ENCODE data around the gene STARD3. TPM values are rescaled to one million over a fixed set of nuclear protein-coding genes. Genes with fewer than 3 reads are reported as not detected.
A peak's percentile ranks its signal among the peaks of the same experiment; 100 is the strongest.

STARD3 gene
- total and polyA plus RNA-seq, 2 of the 13 experiments (the other 11 are each of a cell fraction or from before 2014, with no cell fraction given): 34.6 to 100 TPM

- TF ChIP-seq ZFY (CRISPR knock-in tag; IDR thresholded peaks at IDR 0.05): peak; percentile 80
- TF ChIP-seq CCDC6 (CRISPR knock-in tag; IDR thresholded peaks at IDR 0.05): no peak
- TF ChIP-seq, protein P1, sequence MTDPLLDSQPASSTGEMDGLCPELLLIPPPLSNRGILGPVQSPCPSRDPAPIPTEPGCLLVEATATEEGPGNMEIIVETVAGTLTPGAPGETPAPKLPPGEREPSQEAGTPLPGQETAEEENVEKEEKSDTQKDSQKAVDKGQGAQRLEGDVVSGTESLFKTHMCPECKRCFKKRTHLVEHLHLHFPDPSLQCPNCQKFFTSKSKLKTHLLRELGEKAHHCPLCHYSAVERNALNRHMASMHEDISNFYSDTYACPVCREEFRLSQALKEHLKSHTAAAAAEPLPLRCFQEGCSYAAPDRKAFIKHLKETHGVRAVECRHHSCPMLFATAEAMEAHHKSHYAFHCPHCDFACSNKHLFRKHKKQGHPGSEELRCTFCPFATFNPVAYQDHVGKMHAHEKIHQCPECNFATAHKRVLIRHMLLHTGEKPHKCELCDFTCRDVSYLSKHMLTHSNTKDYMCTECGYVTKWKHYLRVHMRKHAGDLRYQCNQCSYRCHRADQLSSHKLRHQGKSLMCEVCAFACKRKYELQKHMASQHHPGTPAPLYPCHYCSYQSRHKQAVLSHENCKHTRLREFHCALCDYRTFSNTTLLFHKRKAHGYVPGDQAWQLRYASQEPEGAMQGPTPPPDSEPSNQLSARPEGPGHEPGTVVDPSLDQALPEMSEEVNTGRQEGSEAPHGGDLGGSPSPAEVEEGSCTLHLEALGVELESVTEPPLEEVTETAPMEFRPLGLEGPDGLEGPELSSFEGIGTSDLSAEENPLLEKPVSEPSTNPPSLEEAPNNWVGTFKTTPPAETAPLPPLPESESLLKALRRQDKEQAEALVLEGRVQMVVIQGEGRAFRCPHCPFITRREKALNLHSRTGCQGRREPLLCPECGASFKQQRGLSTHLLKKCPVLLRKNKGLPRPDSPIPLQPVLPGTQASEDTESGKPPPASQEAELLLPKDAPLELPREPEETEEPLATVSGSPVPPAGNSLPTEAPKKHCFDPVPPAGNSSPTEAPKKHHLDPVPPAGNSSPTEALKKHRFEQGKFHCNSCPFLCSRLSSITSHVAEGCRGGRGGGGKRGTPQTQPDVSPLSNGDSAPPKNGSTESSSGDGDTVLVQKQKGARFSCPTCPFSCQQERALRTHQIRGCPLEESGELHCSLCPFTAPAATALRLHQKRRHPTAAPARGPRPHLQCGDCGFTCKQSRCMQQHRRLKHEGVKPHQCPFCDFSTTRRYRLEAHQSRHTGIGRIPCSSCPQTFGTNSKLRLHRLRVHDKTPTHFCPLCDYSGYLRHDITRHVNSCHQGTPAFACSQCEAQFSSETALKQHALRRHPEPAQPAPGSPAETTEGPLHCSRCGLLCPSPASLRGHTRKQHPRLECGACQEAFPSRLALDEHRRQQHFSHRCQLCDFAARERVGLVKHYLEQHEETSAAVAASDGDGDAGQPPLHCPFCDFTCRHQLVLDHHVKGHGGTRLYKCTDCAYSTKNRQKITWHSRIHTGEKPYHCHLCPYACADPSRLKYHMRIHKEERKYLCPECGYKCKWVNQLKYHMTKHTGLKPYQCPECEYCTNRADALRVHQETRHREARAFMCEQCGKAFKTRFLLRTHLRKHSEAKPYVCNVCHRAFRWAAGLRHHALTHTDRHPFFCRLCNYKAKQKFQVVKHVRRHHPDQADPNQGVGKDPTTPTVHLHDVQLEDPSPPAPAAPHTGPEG (CRISPR knock-in tag; IDR thresholded peaks at IDR 0.05): 0 out of 2 replicates have a peak, but pooled peaks have one; percentile 32
- peak; percentile 95; the same call in 1 of the 2 replicates for TF ChIP-seq GLI4 (CRISPR knock-in tag; IDR thresholded peaks at IDR 0.05; ENCODE audit: borderline replicate concordance)
- TF ChIP-seq ZBTB4 (CRISPR knock-in tag; IDR thresholded peaks at IDR 0.05; ENCODE audit: borderline replicate concordance): peak; percentile 35; the same call in 1 of the 2 replicates
- no peak for TF ChIP-seq SNRNP70 (IDR thresholded peaks at IDR 0.05; ENCODE audit: low read depth, low read length)
- peak in 1 of 2 experiments; percentile 51; a peak in 1 of 4 replicates for TF ChIP-seq KLF16 (CRISPR knock-in tag; IDR thresholded peaks at IDR 0.05)
- TF ChIP-seq HNRNPUL1 (IDR thresholded peaks at IDR 0.05; ENCODE audit: low read depth, low read length): no peak
- TF ChIP-seq MAX (IDR thresholded peaks at IDR 0.05): peak; percentile 72
- peak; percentile 81; the same call in 1 of the 2 replicates for TF ChIP-seq KDM5B (CRISPR knock-in tag; IDR thresholded peaks at IDR 0.05; ENCODE audit: borderline replicate concordance)
- peak; percentile 91 for TF ChIP-seq ZSCAN21 (CRISPR knock-in tag; IDR thresholded peaks at IDR 0.05; ENCODE audit: borderline replicate concordance)
- TF ChIP-seq, protein P2, sequence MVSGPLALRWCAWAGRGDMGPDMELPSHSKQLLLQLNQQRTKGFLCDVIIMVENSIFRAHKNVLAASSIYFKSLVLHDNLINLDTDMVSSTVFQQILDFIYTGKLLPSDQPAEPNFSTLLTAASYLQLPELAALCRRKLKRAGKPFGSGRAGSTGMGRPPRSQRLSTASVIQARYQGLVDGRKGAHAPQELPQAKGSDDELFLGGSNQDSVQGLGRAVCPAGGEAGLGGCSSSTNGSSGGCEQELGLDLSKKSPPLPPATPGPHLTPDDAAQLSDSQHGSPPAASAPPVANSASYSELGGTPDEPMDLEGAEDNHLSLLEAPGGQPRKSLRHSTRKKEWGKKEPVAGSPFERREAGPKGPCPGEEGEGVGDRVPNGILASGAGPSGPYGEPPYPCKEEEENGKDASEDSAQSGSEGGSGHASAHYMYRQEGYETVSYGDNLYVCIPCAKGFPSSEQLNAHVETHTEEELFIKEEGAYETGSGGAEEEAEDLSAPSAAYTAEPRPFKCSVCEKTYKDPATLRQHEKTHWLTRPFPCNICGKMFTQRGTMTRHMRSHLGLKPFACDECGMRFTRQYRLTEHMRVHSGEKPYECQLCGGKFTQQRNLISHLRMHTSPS (CRISPR knock-in tag; IDR thresholded peaks at IDR 0.05; ENCODE audit: low read depth): peak; percentile 64
- TF ChIP-seq ZNF383 (CRISPR knock-in tag; IDR thresholded peaks at IDR 0.05; ENCODE audit: borderline replicate concordance): peak; percentile 88
- TF ChIP-seq ZNF841 (CRISPR knock-in tag; IDR thresholded peaks at IDR 0.05; ENCODE audit: borderline replicate concordance): no peak
- peak; percentile 76; the same call in 1 of the 2 replicates for TF ChIP-seq TBX2 (CRISPR knock-in tag; IDR thresholded peaks at IDR 0.05; ENCODE audit: borderline replicate concordance)
- TF ChIP-seq RARG (CRISPR knock-in tag; IDR thresholded peaks at IDR 0.05; ENCODE audit: low read depth): no peak
- TF ChIP-seq ZNF124 (CRISPR knock-in tag; IDR thresholded peaks at IDR 0.05): no peak
Measured at GRCh38 chr17:39671651-39672521, 34.9 kb downstream of the STARD3 start (continued).

Data from HepG2 (cell line).